Measurements from ENCODE around the gene SAAL1.

SAAL1 gene

DNA sequence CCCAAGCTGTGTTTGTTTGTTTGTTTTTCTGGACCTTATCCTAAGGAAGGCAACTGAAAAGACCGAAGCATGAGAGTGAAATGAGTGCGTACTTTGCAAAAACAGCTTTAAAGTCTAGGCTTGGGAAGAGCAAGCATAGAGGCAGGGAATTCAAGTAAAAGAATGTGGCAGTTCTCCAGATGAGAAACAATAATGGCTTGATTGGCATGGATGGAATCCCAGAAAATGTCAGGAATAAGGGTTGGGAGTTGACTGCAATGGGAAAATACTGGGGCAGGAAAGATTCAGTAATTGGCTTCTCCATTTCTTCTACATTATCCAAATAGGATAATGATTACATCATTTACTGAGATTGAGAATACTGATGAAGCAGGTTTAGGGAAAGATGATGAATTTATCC lies 17.5 kb downstream of the SAAL1 start:
- no peak for DNase-seq (ENCODE audit: low read depth)

GRCh38 chr11:18081551-18081950 lies 24.3 kb downstream of the SAAL1 start:
- DNase-seq (ENCODE audit: low read depth) = no peak

DNA sequence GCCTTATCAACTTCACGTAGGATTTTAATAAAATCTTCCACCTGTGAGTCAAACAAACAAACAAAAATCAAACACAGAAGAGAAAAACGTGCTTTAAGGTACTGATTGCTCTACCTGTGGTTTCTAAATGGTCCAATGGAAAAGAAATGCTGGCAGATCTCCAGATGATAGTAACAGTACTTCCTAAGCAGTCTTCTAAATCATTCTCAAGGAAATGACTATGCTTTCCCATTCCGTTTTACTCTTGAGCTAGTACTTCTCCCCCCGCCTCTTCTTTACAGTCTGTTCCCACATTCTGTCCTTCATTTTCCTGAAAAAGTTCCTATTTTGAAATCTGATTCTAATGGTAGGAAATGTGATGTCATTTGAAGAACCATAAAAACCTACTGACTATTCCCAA lies 25.4 kb downstream of the SAAL1 start:
- no peak for DNase-seq (ENCODE audit: low read depth)

DNA sequence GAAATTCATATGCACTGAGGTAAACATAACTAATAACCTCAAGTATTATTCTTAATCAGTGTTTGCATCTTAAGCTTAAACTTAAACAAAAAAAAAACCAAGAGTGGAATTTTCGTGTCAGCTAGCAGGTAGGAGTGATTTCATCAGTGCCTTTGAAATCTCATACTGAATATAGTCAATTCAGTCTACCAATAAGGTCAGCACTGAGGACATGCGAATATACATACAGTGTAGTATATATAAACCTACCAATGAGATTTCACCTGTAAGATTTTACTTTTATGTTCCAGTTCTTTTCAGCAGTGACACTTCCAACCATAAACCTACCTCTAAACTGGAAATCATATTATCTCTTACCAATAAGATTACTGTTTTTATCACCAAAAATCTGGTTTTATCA lies 27.0 kb downstream of the SAAL1 start:
- DNase-seq (ENCODE audit: low read depth) = no peak

GRCh38 chr11:18075444-18075843 lies 30.4 kb downstream of the SAAL1 start:
- DNase-seq (ENCODE audit: low read depth) = peak; percentile 8

DNA sequence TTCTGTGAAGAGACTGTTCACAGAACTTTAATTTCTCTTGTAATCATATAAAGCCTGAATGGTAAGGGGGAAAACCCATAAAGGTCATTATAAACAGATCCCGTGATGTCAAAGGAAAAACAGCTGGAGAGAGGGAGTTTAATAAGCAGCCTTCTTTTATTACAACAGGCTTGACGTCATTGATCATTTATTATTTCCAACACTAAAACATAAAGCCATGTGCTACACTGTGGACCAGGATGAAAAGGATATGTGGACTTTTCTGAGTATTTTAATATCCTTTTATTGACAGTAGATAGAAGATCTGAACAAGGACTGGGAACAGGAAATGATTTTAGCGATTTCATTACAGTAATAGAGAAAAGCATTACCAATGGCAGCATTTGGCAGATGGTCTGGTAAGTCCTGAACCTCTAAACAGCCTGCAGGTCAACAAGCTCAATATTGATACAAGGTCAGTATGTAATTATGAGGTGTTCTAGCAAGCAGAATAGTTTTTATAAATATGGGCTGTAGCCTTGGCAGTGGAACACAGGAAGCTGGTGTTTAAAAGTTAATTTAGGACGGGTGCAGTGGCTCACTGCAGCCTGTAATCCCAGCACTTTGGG lies 34.7 kb downstream of the SAAL1 start:
- DNase-seq (ENCODE audit: low read depth) = no peak

- DNase-seq (ENCODE audit: low read depth) = no peak
These were observed 38.5 kb downstream of the SAAL1 start for GRCh38 chr11:18067372-18067771.

DNA sequence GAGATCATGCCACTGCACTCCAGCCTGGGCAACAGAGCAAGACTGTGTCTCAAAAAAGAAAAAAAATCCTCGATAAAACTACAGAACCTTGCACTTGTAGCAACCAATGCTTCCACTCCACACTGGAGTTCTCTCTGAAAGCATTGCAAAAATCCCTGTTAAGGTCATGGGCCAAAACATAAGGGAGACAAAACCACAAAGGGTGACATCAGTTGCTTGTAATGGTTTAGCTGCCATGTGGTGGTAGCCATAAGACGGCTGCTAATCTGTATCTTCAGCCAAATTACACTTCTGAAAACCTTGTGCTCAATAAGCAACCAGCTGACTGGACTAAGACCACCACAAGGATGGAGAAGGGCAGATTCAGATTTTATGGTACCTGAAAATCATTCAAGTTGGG lies 39.3 kb downstream of the SAAL1 start:
- DNase-seq (ENCODE audit: low read depth) = no peak

DNA sequence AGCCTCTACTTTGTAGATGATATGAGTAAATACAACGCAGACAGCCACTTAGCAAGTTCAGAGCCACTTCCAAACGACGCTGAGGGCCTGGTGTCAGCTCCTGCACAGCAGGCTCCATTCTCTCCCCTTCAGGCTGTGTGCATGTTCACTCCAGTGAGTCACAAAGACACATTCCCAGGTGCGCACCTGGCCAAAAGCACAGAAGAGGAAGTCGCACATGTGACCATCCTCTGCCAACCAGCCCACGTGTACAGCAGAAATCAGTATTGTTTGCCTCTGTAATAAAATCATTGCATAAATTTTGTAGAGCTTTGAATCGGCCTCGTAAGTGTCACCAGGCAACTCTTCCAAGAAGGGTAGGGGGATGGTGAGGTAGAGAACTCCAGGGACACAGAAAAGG lies 40.3 kb downstream of the SAAL1 start:
- DNase-seq (ENCODE audit: low read depth) = no peak

DNA sequence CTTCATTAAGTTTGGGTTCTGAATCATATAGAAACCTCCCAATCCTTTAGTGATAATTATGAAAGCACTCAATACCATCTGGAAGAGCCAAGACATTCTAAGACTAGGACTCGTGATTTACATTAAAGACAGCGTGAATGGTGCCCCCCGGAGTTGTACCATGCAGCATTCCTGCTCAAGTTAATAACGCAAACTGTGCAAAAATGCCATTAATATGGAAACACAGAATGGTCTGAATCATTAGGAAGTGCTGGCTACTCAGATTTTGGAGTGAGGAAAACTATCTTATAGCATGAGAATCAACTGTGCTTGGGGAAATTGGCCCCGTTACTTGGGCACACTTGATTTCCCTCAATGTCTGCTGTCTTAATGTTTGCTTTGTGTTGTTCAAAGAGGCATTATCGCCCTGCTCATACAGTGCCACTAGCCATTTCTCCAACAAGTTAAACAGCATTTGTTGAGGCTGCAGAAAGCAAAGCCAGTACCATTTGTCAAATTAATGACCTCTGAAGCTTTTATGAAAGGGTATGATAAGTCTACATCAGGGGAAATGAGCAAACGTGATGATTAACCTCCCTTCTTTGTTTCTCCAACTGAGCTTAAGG lies 41.3 kb downstream of the SAAL1 start:
- no peak for DNase-seq (ENCODE audit: low read depth)

DNA sequence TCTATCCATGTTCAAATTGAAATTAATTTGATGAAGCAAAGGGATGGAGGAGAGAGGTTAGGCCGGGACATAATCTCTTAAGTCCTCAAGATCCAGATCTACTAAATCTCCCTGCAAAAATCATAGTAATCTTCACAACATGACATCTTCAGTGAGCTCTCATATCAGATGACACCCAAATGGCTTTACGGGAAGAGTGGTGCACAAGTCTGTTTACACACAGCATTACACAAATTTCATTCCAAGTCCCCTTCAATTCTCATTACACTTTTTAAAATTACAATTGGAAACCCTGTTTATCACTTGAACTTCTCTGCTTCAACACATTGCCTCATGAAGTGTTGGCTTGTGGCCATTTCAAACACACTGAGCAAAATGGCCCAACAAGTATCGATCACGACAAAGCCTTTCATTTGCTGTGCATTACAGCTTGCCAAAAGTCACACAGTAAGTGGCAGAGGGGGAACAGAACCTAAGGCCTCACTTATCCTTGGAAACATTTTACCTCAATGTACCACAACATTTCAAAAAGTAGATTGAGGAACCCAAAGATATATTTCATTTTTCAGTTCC lies 41.9 kb downstream of the SAAL1 start:
- no peak for DNase-seq (ENCODE audit: low read depth)

- no peak for DNase-seq (ENCODE audit: low read depth)
These were observed 42.8 kb downstream of the SAAL1 start for GRCh38 chr11:18063125-18063524.

- DNase-seq (ENCODE audit: low read depth) = no peak
These were observed 44.5 kb downstream of the SAAL1 start for GRCh38 chr11:18061351-18061750.

GRCh38 chr11:18056561-18057181 lies 49.2 kb downstream of the SAAL1 start:
- DNase-seq (ENCODE audit: low read depth) = no peak

GRCh38 chr11:18054511-18055103 lies 51.3 kb downstream of the SAAL1 start:
- DNase-seq (ENCODE audit: low read depth) = no peak

DNA sequence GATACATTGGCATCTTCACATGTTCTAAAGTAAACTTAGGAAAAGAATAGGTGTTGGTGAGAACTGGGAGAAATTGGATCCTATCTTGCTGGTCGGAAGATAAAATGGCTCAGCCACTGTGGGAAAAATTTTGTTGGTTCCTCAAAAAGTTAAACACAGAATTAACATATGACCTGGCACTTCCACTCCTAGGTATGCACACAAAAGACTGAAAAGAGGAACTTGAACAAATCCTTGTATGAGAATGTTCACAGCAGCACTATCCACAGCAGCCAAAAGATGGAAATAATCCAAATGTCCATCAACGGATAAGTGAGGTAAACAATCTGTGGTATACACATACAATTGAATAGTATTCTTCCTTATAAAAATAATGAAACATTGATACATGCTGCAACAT lies 55.0 kb downstream of the SAAL1 start:
- DNase-seq (ENCODE audit: low read depth) = no peak

DNA sequence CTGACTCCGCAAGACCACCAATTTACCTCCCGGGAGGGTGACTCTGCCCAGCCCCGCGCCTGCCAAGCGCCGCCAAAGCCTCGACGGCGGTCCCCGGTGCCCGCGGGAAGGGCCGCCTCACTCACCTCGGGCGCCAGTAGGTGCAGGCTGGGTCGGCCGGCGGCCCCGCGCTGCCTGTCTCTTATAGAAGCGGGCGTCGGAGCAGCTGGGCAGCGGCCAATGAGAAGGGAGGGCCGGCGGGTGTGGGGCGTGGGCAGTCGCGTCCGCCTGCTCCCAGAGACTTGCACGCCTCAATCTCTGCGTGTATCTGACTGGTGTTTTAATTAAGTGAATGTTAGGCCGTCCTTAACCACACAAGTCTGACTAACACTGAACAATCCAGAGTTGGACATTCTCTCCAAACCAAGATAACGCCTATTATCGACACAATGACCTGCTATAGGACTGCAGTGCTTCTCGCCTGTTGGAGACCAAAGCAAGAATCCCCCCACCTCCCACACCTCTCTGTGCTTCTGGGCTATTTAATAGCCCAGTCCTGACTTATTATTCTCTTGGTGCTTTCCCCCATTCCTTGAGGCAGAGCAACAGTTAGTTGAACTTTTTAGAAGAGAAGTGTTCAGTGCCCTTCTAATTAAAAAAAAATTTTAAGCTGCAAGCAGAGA lies 59.6 kb downstream of the SAAL1 start, which contains the start of gene TPH1:
TSS of gene TPH1 (minus strand) at position 154 of the 662 bp plus-strand sequence. CDS start 5,507 bp downstream, outside the sequence.
- DNase-seq (ENCODE audit: low read depth) = peak; percentile 90

DNA sequence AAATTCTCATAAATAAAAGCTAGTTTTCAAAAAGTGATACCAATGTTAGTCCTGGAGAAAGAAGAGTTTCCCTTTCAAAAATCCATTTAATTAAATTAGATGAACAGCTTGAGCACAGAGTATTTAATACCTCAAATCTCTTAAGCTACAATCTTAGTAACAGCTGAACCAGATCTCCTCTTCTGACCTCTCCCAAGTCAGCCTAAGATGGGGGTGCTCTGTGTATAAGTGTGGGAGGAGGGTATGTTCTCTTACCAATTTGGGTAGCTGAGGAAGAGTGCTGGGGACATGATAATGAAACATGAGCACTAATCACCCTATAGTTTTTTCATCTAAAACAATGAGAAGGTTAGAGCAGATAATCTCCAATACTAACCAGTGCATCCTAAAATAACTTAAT lies 69.4 kb downstream of the SAAL1 start:
- DNase-seq (ENCODE audit: low read depth) = no peak
